Measurements from ENCODE around the gene SORBS1. TPM values are rescaled to one million over a fixed set of nuclear protein-coding genes. Genes with fewer than 3 reads are reported as not detected.

Gene SORBS1
- total RNA-seq, 1 experiment from 2014 or later, result 39.9 TPM

- TF ChIP-seq OVOL2 (CRISPR knock-in tag; IDR thresholded peaks at IDR 0.05; ENCODE audit: borderline replicate concordance), result no peak
- no peak for TF ChIP-seq MAX (CRISPR knock-in tag; IDR thresholded peaks at IDR 0.05)
- no peak for TF ChIP-seq NR1H2 (CRISPR knock-in tag; IDR thresholded peaks at IDR 0.05)
- no peak for TF ChIP-seq ELF4 (CRISPR knock-in tag; IDR thresholded peaks at IDR 0.05; ENCODE audit: low read depth)
- no peak for TF ChIP-seq ZNF425 (CRISPR knock-in tag; conservative IDR thresholded peaks at IDR 0.05)
- TF ChIP-seq PRDM15 (CRISPR knock-in tag; IDR thresholded peaks at IDR 0.05), result no peak
- TF ChIP-seq NFATC4 (CRISPR knock-in tag; IDR thresholded peaks at IDR 0.05), result no peak
- no peak for TF ChIP-seq FOXP1 (CRISPR knock-in tag; IDR thresholded peaks at IDR 0.05; ENCODE audit: borderline replicate concordance)
- no peak for TF ChIP-seq ARID4B (CRISPR knock-in tag; IDR thresholded peaks at IDR 0.05; ENCODE audit: borderline replicate concordance)
- no peak for TF ChIP-seq USF2 (CRISPR knock-in tag; IDR thresholded peaks at IDR 0.05)
- no peak for TF ChIP-seq MLX (CRISPR knock-in tag; IDR thresholded peaks at IDR 0.05)
These were observed 219.4 kb downstream of the SORBS1 start (continued) for GRCh38 chr10:95341716-95342130.

GRCh38 chr10:95339863-95340262 is 221.3 kb downstream of the SORBS1 start:
- ChIA-PET POLR2A (no interaction called here), CTCF (interaction anchor here (1.1 kb wide), 1 partner anchor 262 kb away, joined by 3 read pairs; no protein-coding TSS in a partner anchor)
- H3K27me3 Mint-ChIP-seq (ENCODE audit: low read depth), result no peaks in the 10 kb centered on the region
- H3K4me1 Mint-ChIP-seq, result peaks cover 21% of the 10 kb centered on the region
- H3K4me3 Mint-ChIP-seq, result no peak overlapping the region
- peaks cover 11% of the 10 kb centered on the region for H3K36me3 Mint-ChIP-seq
- no peaks in the 10 kb centered on the region for H3K9me3 Mint-ChIP-seq
- H3K27ac Mint-ChIP-seq, result no peak overlapping the region
- ATAC-seq (no peak), DNase-seq (ENCODE audit: low spot score) (no peak)
- TF ChIP-seq MYBL2 (CRISPR knock-in tag; IDR thresholded peaks at IDR 0.05) (no peak), AR (CRISPR knock-in tag; IDR thresholded peaks at IDR 0.05) (no peak), NFATC4 (CRISPR knock-in tag; IDR thresholded peaks at IDR 0.05) (no peak), E2F4 (CRISPR knock-in tag; IDR thresholded peaks at IDR 0.05; ENCODE audit: borderline replicate concordance, low read depth) (no peak), ZNF219 (CRISPR knock-in tag; IDR thresholded peaks at IDR 0.05; ENCODE audit: borderline replicate concordance) (no peak), ZNF232 (CRISPR knock-in tag; IDR thresholded peaks at IDR 0.05) (no peak), FOXP1 (CRISPR knock-in tag; IDR thresholded peaks at IDR 0.05; ENCODE audit: borderline replicate concordance) (no peak), TEAD1 (CRISPR knock-in tag; IDR thresholded peaks at IDR 0.05) (no peak), ESRRA (CRISPR knock-in tag; IDR thresholded peaks at IDR 0.05; ENCODE audit: borderline replicate concordance) (no peak)

Measured in WTC11 (cell line).